Fibroblast of the aortic adventitia (primary cell): Measurements from ENCODE around the gene DOCK1. TPM values are rescaled to one million over a fixed set of nuclear protein-coding genes. Genes with fewer than 3 reads are reported as not detected.

ENCODE experiments used
- DNase-seq: peaks from one replicate; pipeline ENCODE4 v3.0.0-alpha.2; 2010; ENCODE audit warnings: low read depth
- H3K4me3 ChIP-seq: 2 replicates; pipeline ENCODE4 v1.5.1; 2011; ENCODE audit warnings: low read depth, mild to moderate bottlenecking, control low read depth, low read length, moderate library complexity
- CTCF ChIP-seq: IDR thresholded peaks from 2 replicates; pipeline ENCODE4 v1.5.1; 2011; ENCODE audit warnings: mild to moderate bottlenecking, low read length, control low read depth, inconsistent platforms; ENCODE audit not compliant: insufficient read depth
- total RNA-seq: library from RNA; depleted of rRNA; stranded (reverse); fragments of >200 nt; gene quantifications from 2 replicates; pipeline ENCODE4 v1.2.3, GENCODE V29; 2012; ENCODE audit warnings: low replicate concordance

Gene DOCK1
- total RNA-seq, 1 donor: 75.2 TPM

DNA sequence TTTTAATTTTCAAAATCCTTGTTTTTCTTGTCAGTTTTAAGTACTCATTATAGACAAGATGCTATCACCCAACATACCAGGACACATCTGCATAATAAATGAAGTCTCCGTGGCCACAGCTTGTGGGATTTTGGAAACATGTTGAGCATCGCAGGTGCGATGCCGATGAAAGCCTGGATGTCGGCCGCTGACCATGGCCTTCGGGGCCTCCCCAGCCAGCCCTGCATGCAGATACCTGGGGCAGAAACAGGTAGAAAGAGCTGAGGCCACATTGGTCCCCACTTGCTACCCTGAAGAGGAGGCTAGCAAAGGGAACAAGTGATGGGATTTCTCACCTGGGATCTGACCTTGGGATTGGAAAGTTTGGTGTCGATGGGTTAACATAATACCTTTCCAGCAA lies 123.8 kb downstream of the DOCK1 start:
- DNase-seq: no peak
- no peak overlapping the region for H3K4me3 ChIP-seq
- TF ChIP-seq CTCF: no peak

- no peak for DNase-seq
- TF ChIP-seq CTCF: no peak
- no peak overlapping the region for H3K4me3 ChIP-seq
These were observed 128.2 kb downstream of the DOCK1 start for GRCh38 chr10:127033216-127034033.

- DNase-seq: no peak
- TF ChIP-seq CTCF: no peak
- no peak overlapping the region for H3K4me3 ChIP-seq
These were observed 128.9 kb downstream of the DOCK1 start for GRCh38 chr10:127034034-127034633.

DNA sequence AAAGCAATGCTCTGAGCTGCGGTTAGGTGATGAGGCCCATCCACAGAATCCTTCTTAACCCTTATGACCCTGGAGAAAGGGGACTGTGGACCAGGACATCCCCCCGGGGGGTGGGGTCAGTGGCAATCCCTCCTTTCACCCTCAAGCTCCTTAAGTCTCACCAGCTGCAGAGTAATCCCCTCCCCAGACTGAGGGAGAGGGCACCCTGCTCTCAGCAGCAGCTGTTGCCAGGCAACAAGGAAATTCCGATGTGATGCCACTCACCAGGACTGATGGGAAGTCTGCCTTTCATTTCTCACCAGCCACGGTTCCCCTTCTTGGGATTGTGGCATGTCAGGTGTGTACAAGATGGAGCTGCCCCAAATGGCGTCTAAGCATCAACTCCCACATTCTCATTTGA lies 129.6 kb downstream of the DOCK1 start:
- H3K4me3 ChIP-seq: no peak overlapping the region
- DNase-seq: no peak
- no peak for TF ChIP-seq CTCF

DNA sequence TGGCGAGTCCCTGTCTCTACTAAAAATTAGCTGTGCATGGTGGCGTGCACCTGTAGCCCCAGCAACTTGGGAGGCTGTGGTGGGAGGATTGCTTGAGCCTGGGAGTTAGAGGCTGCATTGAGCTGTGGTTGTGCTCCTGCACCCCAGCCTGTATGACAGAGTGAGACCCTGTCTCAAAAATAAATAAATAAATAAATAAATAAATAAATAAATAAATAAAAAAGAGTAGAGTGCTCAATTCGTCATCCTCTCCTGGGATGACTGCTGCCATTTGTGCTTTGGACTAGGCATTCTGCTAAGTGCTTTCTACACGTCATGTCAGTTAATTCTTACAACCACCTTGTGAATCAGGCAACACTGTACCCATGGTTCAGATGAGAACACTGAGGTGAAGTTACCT lies 130.6 kb downstream of the DOCK1 start:
- no peak for TF ChIP-seq CTCF
- no peak for DNase-seq
- H3K4me3 ChIP-seq: no peak overlapping the region

GRCh38 chr10:127036987-127037386 lies 131.8 kb downstream of the DOCK1 start:
- no peak for DNase-seq

More at GRCh38 chr10:127036987-127037386, 131.8 kb downstream of the DOCK1 start:
- TF ChIP-seq CTCF: no peak
- no peak overlapping the region for H3K4me3 ChIP-seq
